ENCODE data around the gene ATF7IP2. TPM values are rescaled to one million over a fixed set of nuclear protein-coding genes. Genes with fewer than 3 reads are reported as not detected.

ATF7IP2 gene
- total and polyA plus RNA-seq, 9 of the 15 experiments (the other 6 are each of a cell fraction or from before 2014, with no cell fraction given): 131 to 515 (median 196) TPM

GRCh38 chr16:10386517-10387100 is 748 bp downstream of the ATF7IP2 start (continued):
- TF ChIP-seq CUX1 (CRISPR knock-in tag; IDR thresholded peaks at IDR 0.05) (no peak), NFRKB (IDR thresholded peaks at IDR 0.05; ENCODE audit: low read depth) (0 out of 2 replicates have a peak, but pooled peaks have one; percentile 8), ETS2 (tag; IDR thresholded peaks at IDR 0.05; ENCODE audit: borderline replicate concordance, poor library complexity, severe bottlenecking) (no peak), ESRRA (IDR thresholded peaks at IDR 0.05; ENCODE audit: borderline replicate concordance, low read depth) (no peak), ZNF766 (CRISPR knock-in tag; conservative IDR thresholded peaks at IDR 0.05) (no peak), NR2C2 (CRISPR knock-in tag; IDR thresholded peaks at IDR 0.05) (no peak), NR2C2 (tag; IDR thresholded peaks at IDR 0.05) (peak; percentile 9; the same call in 1 of the 2 replicates), ZNF584 (CRISPR knock-in tag; IDR thresholded peaks at IDR 0.05; ENCODE audit: low read depth) (no peak), CHD2 (IDR thresholded peaks at IDR 0.05; ENCODE audit: low read depth, low read length) (no peak), ZNF347 (CRISPR knock-in tag; IDR thresholded peaks at IDR 0.05; ENCODE audit: low read depth) (no peak), LARP7 (IDR thresholded peaks at IDR 0.05) (no peak), ELF1 (tag; IDR thresholded peaks at IDR 0.05) (0 out of 2 replicates have a peak, but pooled peaks have one; percentile 19), MXI1 (IDR thresholded peaks at IDR 0.05; ENCODE audit: low read depth, low read length) (peak; percentile 46; the same call in 1 of the 2 replicates), TAF15 (IDR thresholded peaks at IDR 0.05; ENCODE audit: low read depth, low read length) (no peak), ELK1 (CRISPR knock-in tag; IDR thresholded peaks at IDR 0.05) (no peak)
